ENCODE results near the gene PAIP1.
"Not testable (repeated sequence)": the region's sequence is repeated elsewhere in the genome, so short reads cannot be mapped to it uniquely, and the experiment has no call there.

The PAIP1 gene

GRCh38 chr5:43570450-43571158, 13.7 kb upstream of the PAIP1 start:
- DNase-seq = no peak

GRCh38 chr5:43569236-43569746, 12.4 kb upstream of the PAIP1 start:
- DNase-seq = no peak

- DNase-seq = no peak
Measured at GRCh38 chr5:43567967-43568366, 11.1 kb upstream of the PAIP1 start.

- no peak for DNase-seq
Measured at GRCh38 chr5:43565043-43565442, 8.2 kb upstream of the PAIP1 start.

- no peak for DNase-seq
Measured at GRCh38 chr5:43564289-43564850, 7.5 kb upstream of the PAIP1 start.

- DNase-seq = no peak
Measured at GRCh38 chr5:43563321-43563720, 6.4 kb upstream of the PAIP1 start.

GRCh38 chr5:43561356-43561755, 4.5 kb upstream of the PAIP1 start:
- DNase-seq = no peak

GRCh38 chr5:43560128-43560527, 3.3 kb upstream of the PAIP1 start:
- no peak for DNase-seq

GRCh38 chr5:43556607-43556856, 345 bp downstream of the PAIP1 start:
- DNase-seq = not testable (repeated sequence)

- DNase-seq = peak; percentile 66
Measured at GRCh38 chr5:43555895-43556606, 826 bp downstream of the PAIP1 start.

- DNase-seq = no peak
Measured at GRCh38 chr5:43554497-43554896, 2.4 kb downstream of the PAIP1 start.

- DNase-seq = no peak
Measured at GRCh38 chr5:43553381-43553780, 3.5 kb downstream of the PAIP1 start.

GRCh38 chr5:43551731-43552130, 5.1 kb downstream of the PAIP1 start:
- DNase-seq = no peak

GRCh38 chr5:43549272-43549671, 7.6 kb downstream of the PAIP1 start:
- DNase-seq = not testable (repeated sequence)

GRCh38 chr5:43548358-43548757, 8.5 kb downstream of the PAIP1 start:
- DNase-seq = no peak

GRCh38 chr5:43547532-43547931, 9.3 kb downstream of the PAIP1 start:
- DNase-seq = no peak

- DNase-seq = no peak
Measured at GRCh38 chr5:43543434-43543833, 13.4 kb downstream of the PAIP1 start.

- DNase-seq = peak; percentile 39
Measured at GRCh38 chr5:43540746-43541145, 16.1 kb downstream of the PAIP1 start.

- DNase-seq = no peak
Measured at GRCh38 chr5:43536972-43537371, 19.9 kb downstream of the PAIP1 start.

GRCh38 chr5:43533646-43534045, 23.2 kb downstream of the PAIP1 start:
- no peak for DNase-seq

- no peak for DNase-seq
Measured at GRCh38 chr5:43530648-43531047, 26.2 kb downstream of the PAIP1 start.

- DNase-seq = no peak
Measured at GRCh38 chr5:43523662-43524072, 33.2 kb downstream of the PAIP1 start.

GRCh38 chr5:43520615-43521014, 36.3 kb downstream of the PAIP1 start:
- no peak for DNase-seq

GRCh38 chr5:43515678-43516048, 41.2 kb downstream of the PAIP1 start:
- peak; percentile 66 for DNase-seq

Data from NCI-H2227 treated with DMSO at 0.1 percent for 48 hours (cell line).